Measurements from ENCODE around the gene ITPR3. TPM values are rescaled to one million over a fixed set of nuclear protein-coding genes. Genes with fewer than 3 reads are reported as not detected.

The ITPR3 gene
- total RNA-seq, 1 donor from 2014 or later: 0.34 TPM

DNA sequence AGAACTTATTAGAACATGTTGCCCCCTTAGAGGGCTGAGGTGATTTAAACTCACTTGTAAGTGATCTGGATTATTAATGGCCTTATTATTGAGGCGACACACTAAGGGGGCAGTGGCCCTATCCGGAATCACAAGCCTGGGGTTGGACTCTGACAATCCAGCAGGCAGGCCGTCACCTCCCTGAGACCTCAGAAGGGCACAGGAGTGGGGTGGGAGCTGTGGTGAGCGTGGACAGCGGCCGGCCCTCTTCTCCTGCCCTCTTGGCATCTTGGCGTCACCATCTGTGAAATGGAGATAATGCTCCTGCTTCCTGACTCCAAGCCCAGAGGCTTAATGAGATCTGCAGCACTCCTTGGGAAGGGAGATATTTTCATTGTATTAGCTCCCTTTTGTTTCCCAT is 106.0 kb downstream of the ITPR3 start:
- peaks cover 14% of the 10 kb centered on the region for H3K4me1 Mint-ChIP-seq (ENCODE audit: low read depth, unreplicated experiment)
- TF ChIP-seq, protein P1, sequence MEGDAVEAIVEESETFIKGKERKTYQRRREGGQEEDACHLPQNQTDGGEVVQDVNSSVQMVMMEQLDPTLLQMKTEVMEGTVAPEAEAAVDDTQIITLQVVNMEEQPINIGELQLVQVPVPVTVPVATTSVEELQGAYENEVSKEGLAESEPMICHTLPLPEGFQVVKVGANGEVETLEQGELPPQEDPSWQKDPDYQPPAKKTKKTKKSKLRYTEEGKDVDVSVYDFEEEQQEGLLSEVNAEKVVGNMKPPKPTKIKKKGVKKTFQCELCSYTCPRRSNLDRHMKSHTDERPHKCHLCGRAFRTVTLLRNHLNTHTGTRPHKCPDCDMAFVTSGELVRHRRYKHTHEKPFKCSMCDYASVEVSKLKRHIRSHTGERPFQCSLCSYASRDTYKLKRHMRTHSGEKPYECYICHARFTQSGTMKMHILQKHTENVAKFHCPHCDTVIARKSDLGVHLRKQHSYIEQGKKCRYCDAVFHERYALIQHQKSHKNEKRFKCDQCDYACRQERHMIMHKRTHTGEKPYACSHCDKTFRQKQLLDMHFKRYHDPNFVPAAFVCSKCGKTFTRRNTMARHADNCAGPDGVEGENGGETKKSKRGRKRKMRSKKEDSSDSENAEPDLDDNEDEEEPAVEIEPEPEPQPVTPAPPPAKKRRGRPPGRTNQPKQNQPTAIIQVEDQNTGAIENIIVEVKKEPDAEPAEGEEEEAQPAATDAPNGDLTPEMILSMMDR (IDR thresholded peaks at IDR 0.05; ENCODE audit: partially characterized antibody, unreplicated experiment): no peak
- no peaks in the 10 kb centered on the region for H3K36me3 Mint-ChIP-seq (ENCODE audit: unreplicated experiment)
- H3K9me3 Mint-ChIP-seq (ENCODE audit: unreplicated experiment): peaks cover 2% of the 10 kb centered on the region
- H3K4me3 Mint-ChIP-seq (ENCODE audit: unreplicated experiment): no peak overlapping the region
- H3K27me3 Mint-ChIP-seq (ENCODE audit: unreplicated experiment): peaks cover 15% of the 10 kb centered on the region
- H3K27ac Mint-ChIP-seq (ENCODE audit: unreplicated experiment): no peak overlapping the region
- DNase-seq: no peak

- TF ChIP-seq, protein P1 (IDR thresholded peaks at IDR 0.05; ENCODE audit: partially characterized antibody, unreplicated experiment): no peak
- Mint-ChIP-seq H3K27me3 (ENCODE audit: unreplicated experiment) (peaks cover 16% of the 10 kb centered on the region), H3K36me3 (ENCODE audit: unreplicated experiment) (no peaks in the 10 kb centered on the region), H3K4me1 (ENCODE audit: low read depth, unreplicated experiment) (peaks cover 20% of the 10 kb centered on the region), H3K9me3 (ENCODE audit: unreplicated experiment) (peaks cover 2% of the 10 kb centered on the region), H3K27ac (ENCODE audit: unreplicated experiment) (no peak overlapping the region), H3K4me3 (ENCODE audit: unreplicated experiment) (no peak overlapping the region)
- no peak for DNase-seq
Measured at GRCh38 chr6:33727932-33728331, 106.8 kb downstream of the ITPR3 start.

GRCh38 chr6:33728438-33728837 is 107.3 kb downstream of the ITPR3 start:
- H3K36me3 Mint-ChIP-seq (ENCODE audit: unreplicated experiment): no peaks in the 10 kb centered on the region
- H3K27me3 Mint-ChIP-seq (ENCODE audit: unreplicated experiment): peaks cover 13% of the 10 kb centered on the region
- H3K9me3 Mint-ChIP-seq (ENCODE audit: unreplicated experiment): peaks cover 2% of the 10 kb centered on the region
- no peak for DNase-seq
- TF ChIP-seq, protein P1 (IDR thresholded peaks at IDR 0.05; ENCODE audit: partially characterized antibody, unreplicated experiment): no peak
- H3K27ac Mint-ChIP-seq (ENCODE audit: unreplicated experiment): no peak overlapping the region
- peaks cover 25% of the 10 kb centered on the region for H3K4me1 Mint-ChIP-seq (ENCODE audit: low read depth, unreplicated experiment)
- no peak overlapping the region for H3K4me3 Mint-ChIP-seq (ENCODE audit: unreplicated experiment)

GRCh38 chr6:33729059-33729458 is 107.9 kb downstream of the ITPR3 start:
- peaks cover 27% of the 10 kb centered on the region for H3K4me1 Mint-ChIP-seq (ENCODE audit: low read depth, unreplicated experiment)
- DNase-seq: no peak
- no peaks in the 10 kb centered on the region for H3K36me3 Mint-ChIP-seq (ENCODE audit: unreplicated experiment)
- TF ChIP-seq, protein P1 (IDR thresholded peaks at IDR 0.05; ENCODE audit: partially characterized antibody, unreplicated experiment): no peak
- peaks cover 13% of the 10 kb centered on the region for H3K27me3 Mint-ChIP-seq (ENCODE audit: unreplicated experiment)
- no peak overlapping the region for H3K4me3 Mint-ChIP-seq (ENCODE audit: unreplicated experiment)
- H3K9me3 Mint-ChIP-seq (ENCODE audit: unreplicated experiment): peaks cover 2% of the 10 kb centered on the region
- no peak overlapping the region for H3K27ac Mint-ChIP-seq (ENCODE audit: unreplicated experiment)

DNA sequence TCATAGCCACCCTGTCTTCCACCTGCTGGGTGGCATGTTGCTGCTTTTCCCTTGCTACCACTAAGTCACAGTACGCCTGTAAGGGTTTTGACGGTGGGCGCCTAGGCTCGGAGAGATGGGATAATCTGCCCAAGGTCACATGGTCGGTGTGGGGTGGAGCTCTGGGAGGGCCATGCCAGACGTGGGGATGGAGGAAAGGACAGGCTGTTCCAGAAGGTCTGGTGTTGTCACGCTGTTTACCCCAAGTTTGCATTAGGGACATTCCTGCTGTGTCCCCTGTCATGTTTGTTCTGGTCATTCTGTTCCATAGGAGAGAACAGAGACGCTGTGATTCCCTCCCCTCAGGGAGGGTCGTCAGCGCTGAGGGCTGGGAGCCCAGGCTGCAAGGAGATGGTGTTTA is 109.5 kb downstream of the ITPR3 start:
- peaks cover 4% of the 10 kb centered on the region for H3K9me3 Mint-ChIP-seq (ENCODE audit: unreplicated experiment)
- peaks cover 33% of the 10 kb centered on the region for H3K4me1 Mint-ChIP-seq (ENCODE audit: low read depth, unreplicated experiment)
- peaks cover 10% of the 10 kb centered on the region for H3K27me3 Mint-ChIP-seq (ENCODE audit: unreplicated experiment)
- TF ChIP-seq, protein P1 (IDR thresholded peaks at IDR 0.05; ENCODE audit: partially characterized antibody, unreplicated experiment): no peak
- no peaks in the 10 kb centered on the region for H3K36me3 Mint-ChIP-seq (ENCODE audit: unreplicated experiment)
- no peak for DNase-seq
- H3K4me3 Mint-ChIP-seq (ENCODE audit: unreplicated experiment): no peak overlapping the region
- no peak overlapping the region for H3K27ac Mint-ChIP-seq (ENCODE audit: unreplicated experiment)

Data from glutamatergic neuron (in vitro differentiated cells).